Esophagus squamous epithelium (tissue), 5 donors: Measurements from ENCODE around the gene ELFN2. TPM values are rescaled to one million over a fixed set of nuclear protein-coding genes. Genes with fewer than 3 reads are reported as not detected.
A peak's percentile ranks its signal among the peaks of the same experiment; 100 is the strongest.

Source experiments
- DNase-seq: peaks from one replicate; lab custom pipeline; 2025; lab: John Stamatoyannopoulos, UW
- H3K27ac ChIP-seq, 4 donors: fragments of 200-600 bp; sonication (generic); one replicate each; pipeline ENCODE4 v1.5.1; 2016 to 2019; ENCODE audit warnings: mild to moderate bottlenecking in 1 of 4
- H3K27me3 ChIP-seq, 4 donors: fragments of 200-600 bp; sonication (generic); 1 replicate in 3 of 4; 2 replicates in 1 of 4; pipeline versions ENCODE4 v1.5.1 to v1.6.0; 2017 to 2021; ENCODE audit warnings: antibody characterized with exemption in 1 of 4
- H3K36me3 ChIP-seq, 3 donors: fragments of 200-600 bp; sonication (generic); one replicate each; pipeline ENCODE4 v1.5.1; 2016 to 2019
- H3K4me1 ChIP-seq, 3 donors: fragments of 200-600 bp; sonication (generic); one replicate each; pipeline ENCODE4 v1.5.1; 2017 to 2019
- H3K4me3 ChIP-seq, 4 donors: fragments of 200-600 bp; sonication (generic); 1 replicate in 3 of 4; 2 replicates in 1 of 4; pipeline ENCODE4 v1.5.1; 2016 to 2019; ENCODE audit warnings: mild to moderate bottlenecking in 2 of 4, moderate library complexity in 1 of 4
- H3K9me3 ChIP-seq, 3 donors: fragments of 200-600 bp; sonication (generic); one replicate each; pipeline ENCODE4 v1.5.1; 2016 to 2019
- CTCF ChIP-seq, 6 experiments: fragments of 450-650 bp in 4 of 6; fragments of 200-600 bp in 2 of 6; sonication (generic) in 2 of 6; IDR thresholded peaks; one replicate each; pipeline ENCODE4 v1.5.1; 2016 to 2019; ENCODE audit warnings: antibody characterized with exemption in 6 of 6, mild to moderate bottlenecking in 4 of 6, moderate library complexity in 4 of 6
- POLR2A ChIP-seq, 4 donors: fragments of 450-650 bp; IDR thresholded peaks; one replicate each; pipeline ENCODE4 v1.6.1; 2017; ENCODE audit warnings: antibody characterized with exemption in 4 of 4, mild to moderate bottlenecking in 4 of 4, moderate library complexity in 3 of 4
- WGBS, 2 donors: methylation state at CpG; one replicate each; pipeline ENCODE4 v1.1.5; 2018; 5-methylcytosine and 5-hydroxymethylcytosine counted together
- intact Hi-C: fragments of 100-400 bp; cut with DNase I; formaldehyde crosslinking; loops from one replicate; pipeline ENCODE4 v1.15.0; 2022
- total RNA-seq, 4 donors: library from RNA; depleted of rRNA; stranded (reverse); fragments of >200 nt; gene quantifications; one replicate each; pipeline ENCODE4 v1.1.0, GENCODE V29; 2016
- donor health status: DM: yes; HTN: yes; CAD: no.

The ELFN2 gene
- total RNA-seq, 4 donors from 2014 or later = not detected

- Histone ChIP-seq H3K36me3 (no peaks in the 10 kb centered on the region), H3K27me3 (peaks cover 12 to 100% (median 27%) of the 10 kb centered on the region in 4 donors), H3K4me1 (peaks cover 9 to 24% (median 10%) of the 10 kb centered on the region in 3 donors), H3K4me3 (no peak overlapping the region), H3K9me3 (no peaks in the 10 kb centered on the region), H3K27ac (no peak overlapping the region)
- peak; percentile 44 to 67 (median 52) for TF ChIP-seq CTCF (IDR thresholded peaks at IDR 0.05)
- no peak for TF ChIP-seq POLR2A (IDR thresholded peaks at IDR 0.05)
- DNase-seq = no peak
- intact Hi-C loops = loop anchor here (10.0 kb wide), 1 partner anchor 114 kb away; no protein-coding TSS in a partner anchor
- 15 to 28% methylated on average over 8 to 9 of the region's 15 CpGs for WGBS, 2 donors
Measured at GRCh38 chr22:37428649-37429586, 1.6 kb upstream of the ELFN2 start.

- DNase-seq = no peak
- WGBS, 2 donors = 31 to 44% methylated on average over 6 to 21 of the region's 59 CpGs
- Histone ChIP-seq H3K4me3 (peak overlapping the region in 3 of 4 donors; percentile 30 to 65 (median 47)), H3K27ac (no peak overlapping the region), H3K9me3 (no peaks in the 10 kb centered on the region), H3K36me3 (no peaks in the 10 kb centered on the region), H3K27me3 (peaks cover 12 to 100% (median 27%) of the 10 kb centered on the region in 4 donors), H3K4me1 (peaks cover 9 to 24% (median 10%) of the 10 kb centered on the region in 3 donors)
- intact Hi-C loops = loop anchor here (10.0 kb wide), 1 partner anchor 113 kb away; no protein-coding TSS in a partner anchor
- TF ChIP-seq POLR2A (IDR thresholded peaks at IDR 0.05) = no peak
- no peak for TF ChIP-seq CTCF (IDR thresholded peaks at IDR 0.05)
Measured at GRCh38 chr22:37427711-37428635, 694 bp upstream of the ELFN2 start.

GRCh38 chr22:37426706-37427134, 559 bp downstream of the ELFN2 start:
- H3K27ac ChIP-seq = no peak overlapping the region
- H3K4me1 ChIP-seq = peaks cover 9 to 24% (median 10%) of the 10 kb centered on the region in 3 donors
- no peaks in the 10 kb centered on the region for H3K36me3 ChIP-seq
- TF ChIP-seq CTCF (IDR thresholded peaks at IDR 0.05) (no peak), POLR2A (IDR thresholded peaks at IDR 0.05) (no peak)
- H3K4me3 ChIP-seq = peak overlapping the region in 3 of 4 donors; percentile 30 to 65 (median 47)
- peaks cover 12 to 100% (median 27%) of the 10 kb centered on the region in 4 donors for H3K27me3 ChIP-seq
- DNase-seq = no peak
- no peaks in the 10 kb centered on the region for H3K9me3 ChIP-seq
- WGBS, 2 donors = 0% methylated on average over 1 of the region's 24 CpGs; no CpG with 5 or more reads in 1 of the 2 donors
- intact Hi-C loops = loop anchor here (10.0 kb wide), 1 partner anchor 112 kb away; no protein-coding TSS in a partner anchor

- DNase-seq = no peak
- Histone ChIP-seq H3K4me3 (no peak overlapping the region), H3K27me3 (peaks cover 17 to 100% (median 27%) of the 10 kb centered on the region in 4 donors), H3K36me3 (no peaks in the 10 kb centered on the region), H3K9me3 (no peaks in the 10 kb centered on the region), H3K4me1 (peaks cover 9 to 27% (median 10%) of the 10 kb centered on the region in 3 donors), H3K27ac (no peak overlapping the region)
- no peak for TF ChIP-seq POLR2A (IDR thresholded peaks at IDR 0.05)
- no peak for TF ChIP-seq CTCF (IDR thresholded peaks at IDR 0.05)
- 14 to 30% methylated on average over 23 to 27 of the region's 43 CpGs for WGBS, 2 donors
- intact Hi-C loops = loop anchor here (10.0 kb wide), 1 partner anchor 111 kb away; no protein-coding TSS in a partner anchor
Measured at GRCh38 chr22:37425800-37426705, 1.2 kb downstream of the ELFN2 start.
